HG02571 (cell line): ENCODE results near the gene IKBIP.
"Not testable (repeated sequence)": the region's sequence is repeated elsewhere in the genome, so short reads cannot be mapped to it uniquely, and the experiment has no call there.

Source experiments
- ATAC-seq: cut with Tn5 transposase; IDR thresholded peaks from one replicate; pipeline ENCODE4 v1.9.1; 2021; ENCODE audit warnings: mild to moderate bottlenecking, moderate library complexity; ENCODE audit not compliant: unreplicated experiment

IKBIP gene

GRCh38 chr12:98644712-98645571, at the start of gene IKBIP, which contains the start of gene APAF1:
Gene IKBIP (minus strand): TSS chr12:98644788. CDS start chr12:98644701, 87 bp downstream.
Gene APAF1 (plus strand): TSS chr12:98645290. CDS start chr12:98648360, 3,070 bp downstream.
- ATAC-seq: peak; percentile 88

GRCh38 chr12:98691351-98691750, 46.8 kb upstream of the IKBIP start:
- no peak for ATAC-seq

GRCh38 chr12:98686603-98687002, 42.0 kb upstream of the IKBIP start:
- ATAC-seq: no peak

GRCh38 chr12:98684199-98684598, 39.6 kb upstream of the IKBIP start:
- ATAC-seq: no peak

GRCh38 chr12:98679611-98680005, 35.0 kb upstream of the IKBIP start:
- ATAC-seq: no peak

GRCh38 chr12:98678946-98679610, 34.5 kb upstream of the IKBIP start:
- no peak for ATAC-seq

GRCh38 chr12:98678236-98678945, 33.8 kb upstream of the IKBIP start:
- no peak for ATAC-seq

- no peak for ATAC-seq
Observed at GRCh38 chr12:98674841-98675240, 30.3 kb upstream of the IKBIP start.

GRCh38 chr12:98671459-98671858, 26.9 kb upstream of the IKBIP start:
- no peak for ATAC-seq

GRCh38 chr12:98669751-98670150, 25.2 kb upstream of the IKBIP start:
- no peak for ATAC-seq

GRCh38 chr12:98660521-98660920, 15.9 kb upstream of the IKBIP start:
- ATAC-seq: no peak

GRCh38 chr12:98656289-98657101, 11.9 kb upstream of the IKBIP start:
- ATAC-seq: no peak

- ATAC-seq: no peak
Observed at GRCh38 chr12:98653866-98654493, 9.4 kb upstream of the IKBIP start.

- ATAC-seq: no peak
Observed at GRCh38 chr12:98651328-98651727, 6.7 kb upstream of the IKBIP start.

GRCh38 chr12:98646294-98647090, 1.9 kb upstream of the IKBIP start:
- ATAC-seq: no peak

GRCh38 chr12:98645572-98646067, 1.0 kb upstream of the IKBIP start:
- ATAC-seq: peak; percentile 2

GRCh38 chr12:98644433-98644711, 216 bp downstream of the IKBIP start:
- peak; percentile 12 for ATAC-seq

GRCh38 chr12:98642801-98643200, 1.8 kb downstream of the IKBIP start:
- ATAC-seq: not testable (repeated sequence)

GRCh38 chr12:98639491-98639890, 5.1 kb downstream of the IKBIP start:
- no peak for ATAC-seq
